Liver (tissue), 9 donors: ENCODE results near the gene METTL6. TPM values are rescaled to one million over a fixed set of nuclear protein-coding genes. Genes with fewer than 3 reads are reported as not detected.

Experiments
- DNase-seq: peaks from one replicate; pipeline ENCODE4 v3.0.0-alpha.2; 2017; ENCODE audit warnings: low spot score
- H3K27ac ChIP-seq, 2 donors: one replicate each; pipeline ENCODE4 v1.7.0; 2013; ENCODE audit warnings: inconsistent platforms in 2 of 2, low read length in 2 of 2, control low read depth in 1 of 2, low read depth in 1 of 2, mild to moderate bottlenecking in 1 of 2
- H3K27me3 ChIP-seq, 4 donors: one replicate each; pipeline versions ENCODE4 v1.6.1 to v1.7.0; 2013; ENCODE audit warnings: low read length in 3 of 4, inconsistent platforms in 1 of 4, mild to moderate bottlenecking in 1 of 4, moderate library complexity in 1 of 4; ENCODE audit not compliant: control insufficient read depth in 4 of 4, insufficient read depth in 4 of 4
- H3K36me3 ChIP-seq, 4 donors: one replicate each; pipeline versions ENCODE4 v1.6.1 to v1.7.0; 2013; ENCODE audit warnings: low read length in 3 of 4, mild to moderate bottlenecking in 3 of 4, low read depth in 1 of 4, moderate library complexity in 1 of 4; ENCODE audit not compliant: control insufficient read depth in 4 of 4, insufficient read depth in 3 of 4
- H3K4me1 ChIP-seq, 4 donors: one replicate each; pipeline versions ENCODE4 v1.6.1 to v1.7.0; 2013; ENCODE audit warnings: low read length in 3 of 4, mild to moderate bottlenecking in 3 of 4, moderate library complexity in 1 of 4; ENCODE audit not compliant: control insufficient read depth in 4 of 4, insufficient read depth in 4 of 4
- H3K4me3 ChIP-seq, 3 donors: one replicate each; pipeline versions ENCODE4 v1.6.1 to v1.7.0; 2013; ENCODE audit warnings: low read length in 3 of 3, control low read depth in 1 of 3, low read depth in 1 of 3, mild to moderate bottlenecking in 1 of 3
- H3K9ac ChIP-seq, 2 donors: one replicate each; pipeline ENCODE4 v1.7.0; 2013; ENCODE audit warnings: low read length in 2 of 2, mild to moderate bottlenecking in 2 of 2, moderate library complexity in 2 of 2, control low read depth in 1 of 2, low read depth in 1 of 2
- H3K9me3 ChIP-seq, 4 donors: one replicate each; pipeline versions ENCODE4 v1.6.1 to v1.7.0; 2013; ENCODE audit warnings: low read length in 3 of 4; ENCODE audit not compliant: control insufficient read depth in 4 of 4
- CTCF ChIP-seq: fragments of 150-350 bp; IDR thresholded peaks from 2 replicates; pipeline ENCODE4 v1.5.1; 2017; ENCODE audit warnings: improper control_type of control experiment, low read depth, low read length; ENCODE audit not compliant: missing input control
- EGR1 ChIP-seq, 2 donors: IDR thresholded peaks; 2 replicates each; pipeline ENCODE4 v1.6.1; 2016 to 2018; ENCODE audit warnings: antibody characterized with exemption in 2 of 2, low read depth in 2 of 2
- FOXA1 ChIP-seq: IDR thresholded peaks from 2 replicates; pipeline ENCODE4 v1.6.1; 2016; ENCODE audit warnings: antibody characterized with exemption
- FOXA2 ChIP-seq: IDR thresholded peaks from 2 replicates; pipeline ENCODE4 v1.6.1; 2016; ENCODE audit warnings: antibody characterized with exemption
- GABPA ChIP-seq, 2 donors: IDR thresholded peaks in 1 of 2; conservative IDR thresholded peaks in 1 of 2; 2 replicates each; pipeline ENCODE4 v1.6.1; 2016; ENCODE audit warnings: antibody characterized with exemption in 2 of 2, mild to moderate bottlenecking in 1 of 2, moderate library complexity in 1 of 2
- HNF4A ChIP-seq, 2 donors: conservative IDR thresholded peaks; 2 replicates each; pipeline ENCODE4 v1.6.1; 2016; ENCODE audit warnings: antibody characterized with exemption in 2 of 2, mild to moderate bottlenecking in 2 of 2
- HNF4G ChIP-seq: IDR thresholded peaks from 2 replicates; pipeline ENCODE4 v1.6.1; 2016; ENCODE audit warnings: antibody characterized with exemption
- JUND ChIP-seq, 2 donors: IDR thresholded peaks; 2 replicates each; pipeline ENCODE4 v1.6.1; 2016; ENCODE audit warnings: antibody characterized with exemption in 2 of 2
- NR2F2 ChIP-seq: IDR thresholded peaks from 2 replicates; pipeline ENCODE4 v1.6.1; 2016; ENCODE audit warnings: antibody characterized with exemption
- RAD21 ChIP-seq, 2 donors: IDR thresholded peaks; 2 replicates each; pipeline ENCODE4 v1.6.1; 2016; ENCODE audit warnings: antibody characterized with exemption in 2 of 2, mild to moderate bottlenecking in 2 of 2
- RXRA ChIP-seq, 2 donors: IDR thresholded peaks; 2 replicates each; pipeline ENCODE4 v1.6.1; 2017 to 2018; ENCODE audit warnings: antibody characterized with exemption in 2 of 2, mild to moderate bottlenecking in 1 of 2
- SP1 ChIP-seq: IDR thresholded peaks from 2 replicates; pipeline ENCODE4 v1.6.1; 2018; ENCODE audit warnings: antibody characterized with exemption, mild to moderate bottlenecking
- TAF1 ChIP-seq: conservative IDR thresholded peaks from 2 replicates; pipeline ENCODE4 v1.6.1; 2016; ENCODE audit warnings: antibody characterized with exemption, mild to moderate bottlenecking
- YY1 ChIP-seq: IDR thresholded peaks from 2 replicates; pipeline ENCODE4 v1.6.1; 2016; ENCODE audit warnings: antibody characterized with exemption, mild to moderate bottlenecking
- WGBS: extraction: QIAGEN DNeasy Blood & Tissue Kit; methylation state at CpG from one replicate; pipeline ENCODE4 v1.1.7; 2013; 5-methylcytosine and 5-hydroxymethylcytosine counted together
- polyA plus RNA-seq, 2 donors: library from polyadenylated mRNA; stranded (reverse) in 1 of 2; unstranded in 1 of 2; fragments of 200-250 nt in 1 of 2; fragments of >200 nt in 1 of 2; fragmentation: Nextera tagmentation in 1 of 2; extraction: Ambion mirVana in 1 of 2; gene quantifications; one replicate each; pipeline versions ENCODE4 v1.2.1 to v1.2.3, GENCODE V29; 2013 to 2015
- total RNA-seq, 2 donors: library from RNA; depleted of rRNA; stranded (reverse); fragments of >200 nt; gene quantifications; one replicate each; pipeline ENCODE4 v1.2.3, GENCODE V29; 2014
- TF ChIP-seq, protein P1 (sequence below): IDR thresholded peaks from 2 replicates; pipeline ENCODE4 v1.6.1; 2016; ENCODE audit warnings: antibody characterized with exemption
- TF ChIP-seq, protein P2 (sequence below): IDR thresholded peaks from 2 replicates; pipeline ENCODE4 v1.6.1; 2016; ENCODE audit warnings: antibody characterized with exemption
- TF ChIP-seq, protein P3 (sequence below): IDR thresholded peaks from 2 replicates; pipeline ENCODE4 v1.6.1; 2016; ENCODE audit warnings: antibody characterized with exemption, mild to moderate bottlenecking
- TF ChIP-seq, protein P4 (sequence below): IDR thresholded peaks from 2 replicates; pipeline ENCODE4 v1.6.1; 2016; ENCODE audit warnings: antibody characterized with exemption
- donor health status: healthy.
- donor health status: healthy.
- donor health status: healthy.
- donor health status: healthy.
- donor health status: healthy.

Gene METTL6
- total and polyA plus RNA-seq, 4 donors, result 2.0 to 9.1 (median 5.9) TPM

GRCh38 chr3:15380980-15381890 lies 46.1 kb downstream of the METTL6 start:
- H3K4me3 ChIP-seq, result no peak overlapping the region
- TF ChIP-seq RAD21 (IDR thresholded peaks at IDR 0.05), result no peak
- TF ChIP-seq EGR1 (IDR thresholded peaks at IDR 0.05; ENCODE audit: low read depth in 2 of 2), result no peak
- no peak for TF ChIP-seq SP1
- 77% methylated on average over 6 of the region's 6 CpGs for WGBS
- no peaks in the 10 kb centered on the region for H3K27me3 ChIP-seq
- no peak overlapping the region for H3K9ac ChIP-seq
- peaks cover 1 to 17% (median 3%) of the 10 kb centered on the region in 4 donors for H3K4me1 ChIP-seq
- no peaks in the 10 kb centered on the region for H3K9me3 ChIP-seq
- DNase-seq, result no peak
- no peak overlapping the region for H3K27ac ChIP-seq
- H3K36me3 ChIP-seq, result no peaks in the 10 kb centered on the region

GRCh38 chr3:15377961-15378791 lies 49.2 kb downstream of the METTL6 start:
- peak overlapping the region; percentile 40 to 80 for H3K27ac ChIP-seq
- H3K9me3 ChIP-seq, result no peaks in the 10 kb centered on the region
- DNase-seq, result peak; percentile 91
- H3K27me3 ChIP-seq, result no peaks in the 10 kb centered on the region
- H3K4me1 ChIP-seq, result peaks cover 0 to 3% (median 0%) of the 10 kb centered on the region in 4 donors
- 25% methylated on average over 16 of the region's 16 CpGs for WGBS
- no peaks in the 10 kb centered on the region for H3K36me3 ChIP-seq
- TF ChIP-seq HNF4G (no peak), GABPA (IDR thresholded peaks at IDR 0.05 in 1 of 2, conservative IDR thresholded peaks at IDR 0.05 in 1 of 2) (peak; percentile 82 to 93), TAF1 (no peak), RXRA (IDR thresholded peaks at IDR 0.05) (peak; percentile 44 to 75), FOXA2 (peak; percentile 39), EGR1 (IDR thresholded peaks at IDR 0.05; ENCODE audit: low read depth in 2 of 2) (peak; percentile 96 to 98), CTCF (peak; percentile 95), JUND (IDR thresholded peaks at IDR 0.05) (peak; percentile 84 to 95), FOXA1 (no peak), NR2F2 (peak; percentile 71), RAD21 (IDR thresholded peaks at IDR 0.05) (peak; percentile 99), HNF4A (conservative IDR thresholded peaks at IDR 0.05) (peak in 1 of 2 donors; percentile 41), YY1 (peak; percentile 99), SP1 (peak; percentile 78)
- TF ChIP-seq, protein P1, sequence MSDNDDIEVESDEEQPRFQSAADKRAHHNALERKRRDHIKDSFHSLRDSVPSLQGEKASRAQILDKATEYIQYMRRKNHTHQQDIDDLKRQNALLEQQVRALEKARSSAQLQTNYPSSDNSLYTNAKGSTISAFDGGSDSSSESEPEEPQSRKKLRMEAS, result peak; percentile 8
- TF ChIP-seq, protein P2, sequence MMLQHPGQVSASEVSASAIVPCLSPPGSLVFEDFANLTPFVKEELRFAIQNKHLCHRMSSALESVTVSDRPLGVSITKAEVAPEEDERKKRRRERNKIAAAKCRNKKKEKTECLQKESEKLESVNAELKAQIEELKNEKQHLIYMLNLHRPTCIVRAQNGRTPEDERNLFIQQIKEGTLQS, result peak; percentile 78
- TF ChIP-seq, protein P3, sequence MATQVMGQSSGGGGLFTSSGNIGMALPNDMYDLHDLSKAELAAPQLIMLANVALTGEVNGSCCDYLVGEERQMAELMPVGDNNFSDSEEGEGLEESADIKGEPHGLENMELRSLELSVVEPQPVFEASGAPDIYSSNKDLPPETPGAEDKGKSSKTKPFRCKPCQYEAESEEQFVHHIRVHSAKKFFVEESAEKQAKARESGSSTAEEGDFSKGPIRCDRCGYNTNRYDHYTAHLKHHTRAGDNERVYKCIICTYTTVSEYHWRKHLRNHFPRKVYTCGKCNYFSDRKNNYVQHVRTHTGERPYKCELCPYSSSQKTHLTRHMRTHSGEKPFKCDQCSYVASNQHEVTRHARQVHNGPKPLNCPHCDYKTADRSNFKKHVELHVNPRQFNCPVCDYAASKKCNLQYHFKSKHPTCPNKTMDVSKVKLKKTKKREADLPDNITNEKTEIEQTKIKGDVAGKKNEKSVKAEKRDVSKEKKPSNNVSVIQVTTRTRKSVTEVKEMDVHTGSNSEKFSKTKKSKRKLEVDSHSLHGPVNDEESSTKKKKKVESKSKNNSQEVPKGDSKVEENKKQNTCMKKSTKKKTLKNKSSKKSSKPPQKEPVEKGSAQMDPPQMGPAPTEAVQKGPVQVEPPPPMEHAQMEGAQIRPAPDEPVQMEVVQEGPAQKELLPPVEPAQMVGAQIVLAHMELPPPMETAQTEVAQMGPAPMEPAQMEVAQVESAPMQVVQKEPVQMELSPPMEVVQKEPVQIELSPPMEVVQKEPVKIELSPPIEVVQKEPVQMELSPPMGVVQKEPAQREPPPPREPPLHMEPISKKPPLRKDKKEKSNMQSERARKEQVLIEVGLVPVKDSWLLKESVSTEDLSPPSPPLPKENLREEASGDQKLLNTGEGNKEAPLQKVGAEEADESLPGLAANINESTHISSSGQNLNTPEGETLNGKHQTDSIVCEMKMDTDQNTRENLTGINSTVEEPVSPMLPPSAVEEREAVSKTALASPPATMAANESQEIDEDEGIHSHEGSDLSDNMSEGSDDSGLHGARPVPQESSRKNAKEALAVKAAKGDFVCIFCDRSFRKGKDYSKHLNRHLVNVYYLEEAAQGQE, result no peak
- TF ChIP-seq, protein P4, sequence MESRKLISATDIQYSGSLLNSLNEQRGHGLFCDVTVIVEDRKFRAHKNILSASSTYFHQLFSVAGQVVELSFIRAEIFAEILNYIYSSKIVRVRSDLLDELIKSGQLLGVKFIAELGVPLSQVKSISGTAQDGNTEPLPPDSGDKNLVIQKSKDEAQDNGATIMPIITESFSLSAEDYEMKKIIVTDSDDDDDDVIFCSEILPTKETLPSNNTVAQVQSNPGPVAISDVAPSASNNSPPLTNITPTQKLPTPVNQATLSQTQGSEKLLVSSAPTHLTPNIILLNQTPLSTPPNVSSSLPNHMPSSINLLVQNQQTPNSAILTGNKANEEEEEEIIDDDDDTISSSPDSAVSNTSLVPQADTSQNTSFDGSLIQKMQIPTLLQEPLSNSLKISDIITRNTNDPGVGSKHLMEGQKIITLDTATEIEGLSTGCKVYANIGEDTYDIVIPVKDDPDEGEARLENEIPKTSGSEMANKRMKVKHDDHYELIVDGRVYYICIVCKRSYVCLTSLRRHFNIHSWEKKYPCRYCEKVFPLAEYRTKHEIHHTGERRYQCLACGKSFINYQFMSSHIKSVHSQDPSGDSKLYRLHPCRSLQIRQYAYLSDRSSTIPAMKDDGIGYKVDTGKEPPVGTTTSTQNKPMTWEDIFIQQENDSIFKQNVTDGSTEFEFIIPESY, result no peak
- H3K4me3 ChIP-seq, result no peak overlapping the region
- H3K9ac ChIP-seq, result no peak overlapping the region
